ENCODE results near the gene DDR2. TPM values are rescaled to one million over a fixed set of nuclear protein-coding genes. Genes with fewer than 3 reads are reported as not detected.
"Not testable (repeated sequence)": the region's sequence is repeated elsewhere in the genome, so short reads cannot be mapped to it uniquely, and the experiment has no call there.

The DDR2 gene
- 15.9 TPM for polyA plus RNA-seq (2013, experiment 1 of 2)
- polyA plus RNA-seq (2013, experiment 2 of 2), result 20.7 TPM

DNA sequence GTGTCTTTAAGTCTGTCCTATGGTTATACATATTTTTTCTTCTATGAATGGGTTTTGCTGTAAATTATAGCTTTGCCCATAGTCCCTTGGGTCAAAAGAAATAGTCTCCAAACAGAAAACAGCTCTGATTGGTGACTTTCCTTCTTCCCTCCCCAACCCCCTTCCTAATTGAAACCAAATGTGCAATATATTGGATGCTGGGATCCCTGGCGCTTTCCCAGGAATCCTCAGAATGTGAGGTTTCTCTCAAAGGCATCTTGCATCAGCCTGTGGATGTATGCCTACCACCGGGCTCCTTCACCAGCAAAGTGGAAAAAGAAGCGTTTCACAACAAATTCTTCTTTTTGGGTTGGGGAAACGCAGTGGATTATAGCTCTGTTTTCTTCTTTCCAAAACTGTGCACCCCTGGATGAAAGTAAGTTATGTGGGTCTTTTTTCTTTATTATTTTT is at the start of gene DDR2:
DDR2 (plus strand) TSS at position 248 of the 450 bp plus-strand sequence. CDS start 86,600 bp downstream, outside the sequence.
- Histone ChIP-seq H3K36me3 (ENCODE audit: control insufficient read depth, insufficient read depth, low read length) (no peaks in the 10 kb centered on the region), H3K4me3 (ENCODE audit: extremely low read depth, insufficient read depth, low read length, poor library complexity, severe bottlenecking) (peak within 1 kb of the TSS; percentile 18), H3K9me3 (ENCODE audit: control insufficient read depth, low read length) (no peaks in the 10 kb centered on the region), H3K4me1 (ENCODE audit: control insufficient read depth, insufficient read depth, low read length, poor library complexity, severe bottlenecking) (peaks cover 21% of the 10 kb centered on the region), H3K27ac (ENCODE audit: low read depth, low read length, severe bottlenecking) (peak within 1 kb of the TSS; percentile 94)
- WGBS, 2 experiments (ENCODE audit: insufficient coverage in 2 of 2), result 87% methylated on average over 4 of the region's 4 CpGs; no CpG with 5 or more reads in 1 of the 2 experiments

DNA sequence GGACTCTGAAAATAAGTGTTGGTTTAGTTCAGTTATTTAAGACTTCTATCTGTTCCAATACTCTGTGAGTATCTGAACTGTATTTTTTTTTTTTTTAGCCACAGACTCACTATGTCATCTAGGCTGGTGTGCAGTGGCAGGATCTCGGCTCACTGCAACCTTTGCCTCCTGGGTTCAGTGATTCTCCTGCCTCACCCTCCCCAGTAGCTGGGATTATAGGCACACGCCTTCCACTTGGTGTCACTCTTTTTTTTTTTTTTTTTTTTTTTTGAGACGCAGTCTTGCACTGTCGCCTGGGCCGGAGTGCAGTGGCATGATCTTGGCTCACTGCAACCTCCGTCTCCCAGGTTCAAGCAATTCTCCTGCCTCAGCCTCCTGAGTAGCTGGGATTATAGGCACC is 49.4 kb upstream of the DDR2 start:
- peaks cover 53% of the 10 kb centered on the region for H3K36me3 ChIP-seq (ENCODE audit: control insufficient read depth, insufficient read depth, low read length)
- H3K9me3 ChIP-seq (ENCODE audit: control insufficient read depth, low read length); H3K27ac ChIP-seq (ENCODE audit: low read depth, low read length, severe bottlenecking); H3K4me3 ChIP-seq (ENCODE audit: extremely low read depth, insufficient read depth, low read length, poor library complexity, severe bottlenecking); H3K4me1 ChIP-seq (ENCODE audit: control insufficient read depth, insufficient read depth, low read length, poor library complexity, severe bottlenecking): not testable (repeated sequence)
- 87 to 90% methylated on average over 3 of the region's 6 CpGs for WGBS, 2 experiments (ENCODE audit: insufficient coverage in 2 of 2)

DNA sequence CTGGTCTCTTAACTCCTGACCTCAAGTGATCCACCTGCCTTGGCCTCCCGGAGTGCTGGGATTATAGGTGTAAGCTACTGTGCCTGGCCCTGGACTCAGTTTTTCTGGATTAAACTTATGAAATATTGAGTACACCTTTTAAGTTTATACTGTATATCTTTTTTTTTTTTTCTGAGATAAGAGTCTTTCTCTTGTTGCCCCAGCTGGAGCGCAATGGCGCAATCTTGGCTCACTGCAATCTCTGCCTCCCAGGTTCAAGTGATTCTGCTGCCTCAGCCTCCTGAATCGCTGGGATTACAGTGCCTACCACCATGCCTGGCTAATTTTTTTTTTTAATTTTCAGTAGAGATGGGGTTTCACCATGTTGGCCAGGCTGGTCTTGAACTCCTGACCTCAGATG is 47.2 kb upstream of the DDR2 start:
- not testable (repeated sequence) for H3K9me3 ChIP-seq (ENCODE audit: control insufficient read depth, low read length); H3K4me3 ChIP-seq (ENCODE audit: extremely low read depth, insufficient read depth, low read length, poor library complexity, severe bottlenecking); H3K27ac ChIP-seq (ENCODE audit: low read depth, low read length, severe bottlenecking); H3K4me1 ChIP-seq (ENCODE audit: control insufficient read depth, insufficient read depth, low read length, poor library complexity, severe bottlenecking)
- peaks cover 57% of the 10 kb centered on the region for H3K36me3 ChIP-seq (ENCODE audit: control insufficient read depth, insufficient read depth, low read length)
- 100% methylated on average over 1 of the region's 4 CpGs for WGBS, 2 experiments (ENCODE audit: insufficient coverage in 2 of 2)

DNA sequence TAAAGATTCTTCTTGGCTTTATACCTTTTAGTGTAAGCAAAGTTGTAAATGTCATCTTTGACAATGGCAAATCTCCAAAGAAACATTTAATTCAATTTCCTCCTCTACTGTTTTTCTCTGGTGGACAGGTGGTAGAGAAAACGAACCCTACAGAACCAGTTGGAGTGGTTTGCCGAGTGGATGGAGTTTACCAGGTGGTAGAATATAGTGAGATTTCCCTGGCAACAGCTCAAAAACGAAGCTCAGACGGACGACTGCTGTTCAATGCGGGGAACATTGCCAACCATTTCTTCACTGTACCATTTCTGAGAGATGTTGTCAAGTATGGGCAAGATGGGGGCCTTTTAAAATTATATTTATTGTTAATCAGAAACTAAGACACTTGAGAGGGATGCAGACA is 44.9 kb upstream of the DDR2 start:
- Histone ChIP-seq H3K4me1 (ENCODE audit: control insufficient read depth, insufficient read depth, low read length, poor library complexity, severe bottlenecking) (no peaks in the 10 kb centered on the region), H3K36me3 (ENCODE audit: control insufficient read depth, insufficient read depth, low read length) (peaks cover 55% of the 10 kb centered on the region), H3K9me3 (ENCODE audit: control insufficient read depth, low read length) (no peaks in the 10 kb centered on the region), H3K27ac (ENCODE audit: low read depth, low read length, severe bottlenecking) (no peak overlapping the region), H3K4me3 (ENCODE audit: extremely low read depth, insufficient read depth, low read length, poor library complexity, severe bottlenecking) (no peak overlapping the region)
- WGBS, 2 experiments (ENCODE audit: insufficient coverage in 2 of 2), result 75 to 100% methylated on average over 1 to 2 of the region's 6 CpGs

DNA sequence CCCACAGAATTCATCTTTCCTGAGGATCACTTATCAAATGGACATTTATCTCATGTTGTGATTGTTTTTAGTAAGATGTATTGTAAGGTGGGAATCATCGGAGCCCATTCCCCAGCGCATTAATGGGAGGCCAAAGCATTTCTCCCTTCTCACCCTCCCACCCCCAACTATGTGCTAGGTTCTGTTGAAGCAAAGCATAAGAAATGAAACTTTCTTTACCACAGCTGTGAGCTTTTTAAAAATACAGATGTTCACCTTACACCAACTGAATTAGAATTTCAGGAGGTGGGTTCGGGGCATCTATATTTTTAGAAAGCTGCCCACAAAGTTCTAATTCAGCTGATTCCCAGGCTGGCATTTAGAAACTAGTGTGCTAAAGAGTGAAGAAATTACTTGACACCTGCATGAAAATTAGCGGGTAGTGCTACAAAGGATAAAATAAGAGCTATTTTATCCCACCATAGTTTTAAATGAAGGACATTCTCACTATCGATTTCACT is 44.5 kb upstream of the DDR2 start:
- Histone ChIP-seq H3K36me3 (ENCODE audit: control insufficient read depth, insufficient read depth, low read length) (peaks cover 59% of the 10 kb centered on the region), H3K9me3 (ENCODE audit: control insufficient read depth, low read length) (no peaks in the 10 kb centered on the region), H3K4me1 (ENCODE audit: control insufficient read depth, insufficient read depth, low read length, poor library complexity, severe bottlenecking) (no peaks in the 10 kb centered on the region), H3K4me3 (ENCODE audit: extremely low read depth, insufficient read depth, low read length, poor library complexity, severe bottlenecking) (no peak overlapping the region), H3K27ac (ENCODE audit: low read depth, low read length, severe bottlenecking) (no peak overlapping the region)
- WGBS, 2 experiments (ENCODE audit: insufficient coverage in 2 of 2), result no CpG with 5 or more reads among the region's 5 CpGs

DNA sequence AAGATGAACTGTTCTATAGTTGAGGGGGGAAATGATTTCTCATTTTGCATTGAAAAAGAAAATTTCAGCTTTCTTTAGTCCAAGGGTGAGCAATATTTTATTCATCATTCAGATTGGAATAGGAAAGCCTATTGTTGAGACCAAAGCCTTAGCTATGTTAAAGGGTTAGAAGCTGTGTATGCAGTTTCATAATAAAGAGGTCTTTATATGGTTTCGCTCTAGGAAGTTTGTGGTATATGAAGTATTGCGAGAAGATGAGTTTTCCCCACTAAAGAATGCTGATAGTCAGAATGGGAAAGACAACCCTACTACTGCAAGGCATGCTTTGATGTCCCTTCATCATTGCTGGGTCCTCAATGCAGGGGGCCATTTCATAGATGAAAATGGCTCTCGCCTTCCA is 42.2 kb upstream of the DDR2 start:
- Histone ChIP-seq H3K4me3 (ENCODE audit: extremely low read depth, insufficient read depth, low read length, poor library complexity, severe bottlenecking) (no peak overlapping the region), H3K4me1 (ENCODE audit: control insufficient read depth, insufficient read depth, low read length, poor library complexity, severe bottlenecking) (no peaks in the 10 kb centered on the region), H3K27ac (ENCODE audit: low read depth, low read length, severe bottlenecking) (no peak overlapping the region), H3K36me3 (ENCODE audit: control insufficient read depth, insufficient read depth, low read length) (peaks cover 56% of the 10 kb centered on the region), H3K9me3 (ENCODE audit: control insufficient read depth, low read length) (no peaks in the 10 kb centered on the region)
- 100% methylated on average over 1 to 2 of the region's 3 CpGs for WGBS, 2 experiments (ENCODE audit: insufficient coverage in 2 of 2)

DNA sequence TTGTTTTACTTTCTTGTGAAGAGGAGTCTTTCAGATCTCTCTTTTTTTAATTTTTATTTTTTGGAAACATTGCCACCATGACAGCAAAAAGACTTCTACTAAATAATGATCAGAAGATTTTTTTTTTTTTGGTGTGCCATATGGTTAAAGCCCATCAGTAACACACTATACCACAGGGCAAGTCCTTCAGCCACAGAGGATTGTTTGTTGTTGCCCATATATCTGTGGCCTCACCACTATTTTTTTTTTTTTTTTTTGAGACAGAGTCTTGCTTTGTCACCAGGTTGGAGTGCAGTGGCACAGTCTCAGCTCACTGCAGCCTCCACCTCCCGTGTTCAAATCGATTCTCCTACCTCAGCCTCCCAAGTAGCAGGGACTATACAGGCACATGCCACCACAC is 41.6 kb upstream of the DDR2 start:
- WGBS, 2 experiments (ENCODE audit: insufficient coverage in 2 of 2), result no CpG with 5 or more reads among the region's 2 CpGs
- H3K4me3 ChIP-seq (ENCODE audit: extremely low read depth, insufficient read depth, low read length, poor library complexity, severe bottlenecking), result no peak overlapping the region
- H3K36me3 ChIP-seq (ENCODE audit: control insufficient read depth, insufficient read depth, low read length), result peaks cover 58% of the 10 kb centered on the region

DNA sequence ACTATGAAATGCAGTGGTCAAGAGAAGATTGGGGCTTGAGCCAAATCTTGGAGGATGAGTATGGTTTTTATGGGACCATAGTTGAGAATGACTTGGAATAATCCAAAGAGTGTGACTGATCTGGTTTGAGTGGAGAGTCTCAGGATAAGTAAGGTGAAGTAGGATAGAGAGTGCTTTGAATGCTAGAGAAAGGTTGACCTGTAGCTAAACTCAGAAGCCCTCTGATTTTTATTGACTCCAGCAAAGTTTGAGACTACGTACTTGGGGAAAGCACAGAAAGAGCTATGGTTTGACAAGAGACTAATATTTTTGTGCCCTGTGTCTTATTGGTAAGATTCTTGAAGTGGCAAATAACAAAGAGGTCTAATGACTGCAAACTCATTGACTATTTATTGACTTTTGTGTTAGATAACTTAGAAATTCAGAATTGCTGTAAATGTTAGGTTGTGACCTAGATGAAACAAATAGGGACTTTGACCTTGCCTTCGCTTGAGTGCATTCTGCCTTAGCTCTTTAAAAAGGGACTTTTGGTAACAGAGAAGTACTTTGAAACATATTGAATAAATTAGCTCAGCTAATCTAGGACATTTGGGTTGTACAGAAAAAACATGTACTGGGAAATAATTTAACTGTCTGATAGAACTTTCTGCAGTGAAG is 35.6 kb upstream of the DDR2 start:
- no peak overlapping the region for H3K4me3 ChIP-seq (ENCODE audit: extremely low read depth, insufficient read depth, low read length, poor library complexity, severe bottlenecking)
- WGBS, 2 experiments (ENCODE audit: insufficient coverage in 2 of 2), result 92 to 100% methylated on average over 1 to 2 of the region's 2 CpGs
- H3K4me1 ChIP-seq (ENCODE audit: control insufficient read depth, insufficient read depth, low read length, poor library complexity, severe bottlenecking), result no peaks in the 10 kb centered on the region
- peaks cover 75% of the 10 kb centered on the region for H3K36me3 ChIP-seq (ENCODE audit: control insufficient read depth, insufficient read depth, low read length)
- H3K27ac ChIP-seq (ENCODE audit: low read depth, low read length, severe bottlenecking), result no peak overlapping the region
- no peaks in the 10 kb centered on the region for H3K9me3 ChIP-seq (ENCODE audit: control insufficient read depth, low read length)

More for the DNA sequence above, 41.6 kb upstream of the DDR2 start:
- H3K27ac ChIP-seq (ENCODE audit: low read depth, low read length, severe bottlenecking), result no peak overlapping the region
- H3K4me1 ChIP-seq (ENCODE audit: control insufficient read depth, insufficient read depth, low read length, poor library complexity, severe bottlenecking), result no peaks in the 10 kb centered on the region
- no peaks in the 10 kb centered on the region for H3K9me3 ChIP-seq (ENCODE audit: control insufficient read depth, low read length)

DNA sequence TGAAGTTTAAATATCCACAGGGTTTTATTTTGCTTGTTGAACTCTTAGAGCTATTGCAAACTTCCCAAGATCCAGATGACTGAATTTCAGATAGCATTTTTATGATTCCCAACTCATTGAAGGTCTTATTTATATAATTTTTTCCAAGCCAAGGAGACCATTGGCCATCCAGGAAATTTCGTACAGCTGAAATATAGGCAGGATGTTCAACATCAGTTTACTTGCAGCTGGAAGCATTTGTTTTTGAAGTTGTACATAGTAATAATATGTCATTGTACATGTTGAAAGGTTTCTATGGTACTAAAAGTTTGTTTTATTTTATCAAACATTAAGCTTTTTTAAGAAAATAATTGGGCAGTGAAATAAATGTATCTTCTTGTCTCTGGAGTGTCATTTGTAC is 32.8 kb upstream of the DDR2 start:
- no CpG with 5 or more reads among the region's 1 CpG for WGBS, 2 experiments (ENCODE audit: insufficient coverage in 2 of 2)
- no peak overlapping the region for H3K27ac ChIP-seq (ENCODE audit: low read depth, low read length, severe bottlenecking)
- no peak overlapping the region for H3K4me3 ChIP-seq (ENCODE audit: extremely low read depth, insufficient read depth, low read length, poor library complexity, severe bottlenecking)
- peaks cover 61% of the 10 kb centered on the region for H3K36me3 ChIP-seq (ENCODE audit: control insufficient read depth, insufficient read depth, low read length)
- H3K9me3 ChIP-seq (ENCODE audit: control insufficient read depth, low read length), result no peaks in the 10 kb centered on the region
- no peaks in the 10 kb centered on the region for H3K4me1 ChIP-seq (ENCODE audit: control insufficient read depth, insufficient read depth, low read length, poor library complexity, severe bottlenecking)

DNA sequence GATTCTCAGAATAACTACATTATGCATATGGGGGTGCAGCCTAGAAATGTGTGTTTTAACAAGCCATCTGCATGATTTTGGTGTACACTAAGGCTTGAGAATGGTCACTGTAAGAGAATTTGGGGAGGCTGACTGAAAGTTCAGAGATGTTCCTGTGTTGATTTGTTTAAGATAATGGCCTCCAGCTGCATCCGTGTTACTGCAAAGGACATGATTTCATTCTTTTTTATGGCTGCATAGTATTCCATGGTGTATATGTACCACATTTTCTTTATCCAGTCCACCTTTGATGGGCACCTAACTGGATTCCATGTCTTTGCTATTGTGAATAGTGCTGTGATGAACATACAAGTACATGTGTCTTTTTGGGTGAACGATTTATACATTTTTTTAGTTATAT is 29.1 kb upstream of the DDR2 start:
- H3K36me3 ChIP-seq (ENCODE audit: control insufficient read depth, insufficient read depth, low read length), result peaks cover 33% of the 10 kb centered on the region
- H3K9me3 ChIP-seq (ENCODE audit: control insufficient read depth, low read length); H3K4me3 ChIP-seq (ENCODE audit: extremely low read depth, insufficient read depth, low read length, poor library complexity, severe bottlenecking); H3K4me1 ChIP-seq (ENCODE audit: control insufficient read depth, insufficient read depth, low read length, poor library complexity, severe bottlenecking); H3K27ac ChIP-seq (ENCODE audit: low read depth, low read length, severe bottlenecking): not testable (repeated sequence)
- WGBS, 2 experiments (ENCODE audit: insufficient coverage in 2 of 2), result 80 to 100% methylated on average over 1 of the region's 2 CpGs

DNA sequence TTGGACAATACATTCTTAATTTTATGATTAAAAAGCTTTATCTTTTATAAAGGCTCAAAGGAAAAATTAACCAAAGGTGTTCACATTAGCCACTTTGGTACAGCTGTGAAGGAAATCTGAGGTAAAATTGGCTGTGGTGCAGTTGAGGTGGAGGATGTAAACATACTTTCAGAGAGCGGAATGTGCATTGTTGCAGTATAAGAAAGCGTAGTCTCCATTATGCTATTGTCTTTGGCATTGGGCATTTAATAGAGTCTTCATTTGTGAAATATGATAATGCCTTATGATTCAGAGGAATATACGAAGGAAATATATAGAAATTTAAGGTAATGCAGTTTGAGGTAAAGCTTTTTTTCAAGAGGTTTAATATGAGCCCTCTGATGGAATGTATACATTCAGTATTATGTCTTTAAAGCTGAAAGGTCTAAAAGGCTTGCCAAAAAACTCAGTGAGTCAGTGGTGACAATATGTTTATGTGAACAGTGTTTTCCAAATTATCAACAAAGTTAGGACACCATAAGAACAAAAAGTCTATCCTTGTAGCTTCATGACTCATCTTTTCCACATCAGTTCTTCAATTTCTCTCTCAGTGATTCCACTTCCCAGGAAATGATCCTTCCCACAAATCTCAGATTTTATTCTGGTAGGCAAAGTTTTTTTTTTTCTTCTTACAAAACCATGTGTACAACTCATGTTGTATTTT is 26.9 kb upstream of the DDR2 start:
- 93 to 100% methylated on average over 3 of the region's 3 CpGs for WGBS, 2 experiments (ENCODE audit: insufficient coverage in 2 of 2)
- no peaks in the 10 kb centered on the region for H3K9me3 ChIP-seq (ENCODE audit: control insufficient read depth, low read length)

More for the DNA sequence above, 26.9 kb upstream of the DDR2 start:
- no peak overlapping the region for H3K4me3 ChIP-seq (ENCODE audit: extremely low read depth, insufficient read depth, low read length, poor library complexity, severe bottlenecking)
- H3K27ac ChIP-seq (ENCODE audit: low read depth, low read length, severe bottlenecking), result peak overlapping the region; percentile 43
- peaks cover 16% of the 10 kb centered on the region for H3K36me3 ChIP-seq (ENCODE audit: control insufficient read depth, insufficient read depth, low read length)
- peaks cover 4% of the 10 kb centered on the region for H3K4me1 ChIP-seq (ENCODE audit: control insufficient read depth, insufficient read depth, low read length, poor library complexity, severe bottlenecking)

Data from mesodermal cell (in vitro differentiated cells).